Myocyte (in vitro differentiated cells): ENCODE data around the gene SSR3. TPM values are rescaled to one million over a fixed set of nuclear protein-coding genes. Genes with fewer than 3 reads are reported as not detected.

ENCODE experiments used
- DNase-seq: peaks from one replicate; pipeline ENCODE4 v3.0.0-alpha.2; 2012; ENCODE audit warnings: low read depth
- total RNA-seq: library from RNA; depleted of rRNA; stranded (reverse); fragments of >200 nt; gene quantifications from 2 replicates; pipeline ENCODE4 v1.2.3, GENCODE V29; 2014

The SSR3 gene
- total RNA-seq, 1 donor from 2014 or later = 358 TPM

DNA sequence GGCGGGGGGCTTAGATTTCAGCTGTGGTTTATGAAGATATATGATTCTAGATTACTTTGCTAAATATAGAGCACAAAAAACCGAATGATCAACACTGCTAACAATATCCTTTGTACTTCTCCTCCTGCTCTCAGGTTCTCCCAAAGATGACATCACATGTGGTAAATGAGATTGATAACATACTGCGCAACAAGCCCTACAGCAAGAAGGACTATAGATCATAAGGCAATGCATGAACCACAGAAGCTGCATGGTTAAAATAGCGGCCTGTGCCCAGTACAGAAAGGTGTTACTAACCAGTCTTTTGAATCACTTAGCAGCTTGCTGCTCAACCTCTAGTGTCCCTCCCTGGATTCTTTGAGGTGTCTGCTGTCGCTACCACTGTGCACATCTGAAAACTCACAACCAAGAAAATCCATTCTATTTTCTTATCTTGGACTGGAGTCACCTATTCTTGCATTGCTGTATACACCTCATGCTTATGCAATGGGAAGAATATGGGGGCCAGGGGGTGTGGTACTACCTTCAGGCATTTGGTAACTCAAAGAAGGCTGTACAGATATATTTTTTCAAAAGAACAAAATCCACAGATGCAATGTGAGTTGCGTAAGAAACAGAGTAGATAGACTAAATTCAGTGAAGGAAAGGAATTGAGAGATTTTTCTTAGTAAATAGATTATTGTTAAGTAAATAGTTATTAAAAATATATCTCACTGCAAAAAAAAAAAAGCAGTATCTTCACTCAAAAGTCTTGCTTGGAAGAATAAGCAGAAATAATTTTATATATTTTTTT is 18.2 kb downstream of the SSR3 start:
- peak; percentile 50 for DNase-seq

DNA sequence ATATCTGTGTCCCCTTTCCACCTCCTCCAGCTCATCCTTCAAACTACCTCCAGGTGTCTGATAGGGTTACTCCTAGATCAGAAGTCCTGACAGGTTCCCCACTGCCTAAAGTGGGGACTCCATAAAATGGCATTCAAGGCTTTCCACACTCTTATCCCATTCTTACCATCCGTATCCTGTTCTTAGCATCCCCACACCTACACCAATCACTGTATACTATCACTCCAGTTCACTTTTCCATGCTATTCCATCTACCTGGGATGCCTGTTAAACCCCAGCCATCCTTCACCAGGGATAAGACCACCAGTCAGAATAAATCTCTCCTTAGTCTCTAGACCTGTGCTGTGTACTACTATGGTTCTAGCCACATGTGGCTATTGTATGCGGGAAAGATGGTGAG is 19.1 kb downstream of the SSR3 start:
- DNase-seq = no peak

DNA sequence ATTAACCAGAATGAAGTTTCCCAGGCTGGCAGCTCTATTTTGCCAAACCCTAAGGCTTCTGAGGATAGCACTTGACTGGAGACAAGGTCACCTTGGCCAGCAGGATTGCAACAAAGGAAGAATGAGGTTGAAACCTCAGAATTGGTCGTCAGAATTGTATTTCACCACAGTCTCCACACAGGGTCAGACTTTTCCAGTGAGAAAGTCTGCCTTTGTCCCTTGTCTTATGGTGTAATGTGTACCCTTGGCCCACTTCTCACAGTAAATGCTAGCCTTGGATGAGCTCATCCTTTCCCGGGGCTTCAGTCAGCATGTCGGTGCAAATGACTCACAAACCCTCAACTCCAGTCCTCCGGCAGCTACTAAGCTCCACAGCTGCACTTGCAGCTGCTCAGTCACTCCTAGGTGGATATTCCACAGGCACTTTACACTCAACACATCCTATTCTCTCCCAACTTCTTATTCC is 19.7 kb downstream of the SSR3 start:
- peak; percentile 99 for DNase-seq

DNA sequence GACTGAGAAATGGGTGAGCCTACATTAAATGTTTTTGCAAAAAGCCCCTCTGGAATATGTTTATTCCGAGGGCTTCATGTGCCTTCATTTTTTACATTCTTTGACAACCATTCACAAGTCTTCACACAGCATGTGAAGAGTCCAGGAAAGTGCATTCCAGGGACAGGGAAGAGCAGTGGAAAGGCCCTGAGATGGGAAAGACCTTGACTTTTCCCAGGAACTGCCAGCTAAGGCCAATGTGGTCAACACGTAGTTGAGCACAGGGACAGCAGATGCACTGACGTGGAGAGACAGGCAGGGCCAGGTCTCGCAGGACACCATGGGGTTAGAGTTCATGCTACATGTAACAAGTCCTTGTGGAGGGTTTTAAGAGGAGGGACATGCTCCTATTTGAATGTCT is 21.7 kb downstream of the SSR3 start:
- no peak for DNase-seq

DNA sequence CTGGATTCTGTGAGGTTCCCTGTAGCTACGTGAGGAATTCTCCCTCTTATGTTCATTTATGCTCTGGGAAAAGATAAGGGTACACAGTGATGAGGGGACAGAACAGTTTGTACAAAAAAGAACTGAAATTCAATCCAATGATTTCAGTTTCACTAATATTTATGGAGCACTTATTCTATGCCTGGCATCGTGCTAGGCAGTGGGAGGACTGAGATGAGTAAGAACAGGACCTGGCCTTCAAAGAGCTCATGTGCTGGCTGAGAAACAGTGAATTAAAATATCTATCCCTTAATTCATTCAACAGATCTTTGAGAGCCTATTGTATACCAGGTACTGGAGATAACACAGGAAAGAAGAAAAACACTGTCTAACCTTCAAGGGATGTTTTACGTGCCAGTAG is 22.2 kb downstream of the SSR3 start:
- DNase-seq = no peak

DNA sequence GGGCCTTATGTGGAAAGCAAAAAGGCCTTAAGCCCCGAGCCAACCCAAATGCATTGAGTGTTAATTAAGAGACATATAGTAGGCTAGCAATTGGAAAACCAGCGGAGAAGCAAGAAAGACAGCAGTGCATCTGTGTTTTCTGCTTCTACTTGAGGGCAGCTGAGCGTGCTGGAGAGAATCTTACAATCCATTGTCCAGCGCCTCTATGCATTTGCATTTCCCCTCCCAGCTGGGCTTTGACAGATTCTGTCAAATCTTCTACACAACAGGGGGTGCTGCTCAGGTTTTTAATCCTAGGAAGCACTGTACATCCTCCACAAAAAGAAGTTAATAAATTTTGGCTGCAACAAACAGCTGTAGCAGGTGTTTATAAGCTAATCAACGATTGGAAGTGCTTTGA is 23.9 kb downstream of the SSR3 start:
- no peak for DNase-seq

DNA sequence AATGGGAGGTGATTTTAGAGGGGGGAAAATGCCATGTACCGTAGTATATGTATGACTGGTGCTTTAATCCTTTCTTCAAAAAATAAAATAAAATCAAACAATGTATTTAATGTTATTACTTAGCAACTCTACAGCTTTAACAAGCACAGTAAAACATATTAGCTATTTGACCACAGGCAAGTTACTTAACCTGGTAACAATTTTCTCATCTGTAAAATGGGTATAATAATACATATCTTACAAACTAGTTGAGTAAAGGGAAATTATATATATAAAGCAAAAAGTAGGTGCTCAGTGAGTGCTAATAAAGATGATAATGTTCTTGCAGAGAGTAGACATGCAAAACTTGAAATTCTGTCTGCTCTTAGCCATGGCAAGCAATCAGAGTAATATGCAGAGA is 27.9 kb downstream of the SSR3 start:
- DNase-seq = no peak

DNA sequence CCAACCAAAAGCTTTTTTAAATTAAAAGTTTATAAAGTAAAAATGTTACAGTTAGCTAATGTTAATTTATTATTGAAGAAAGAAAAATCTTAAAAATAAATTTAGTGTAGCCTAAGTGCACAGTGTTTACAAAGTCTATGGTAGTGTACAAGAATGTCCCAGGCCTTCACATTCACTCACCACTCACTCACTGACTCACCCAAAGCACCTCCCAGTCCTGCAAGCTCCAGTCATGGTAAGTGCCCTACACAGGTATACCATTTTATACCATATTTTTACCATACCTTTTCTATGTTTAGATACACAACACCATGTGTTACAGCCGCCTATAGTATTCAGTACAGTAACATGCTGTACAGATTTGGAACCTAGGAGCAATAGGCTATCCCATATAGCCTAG is 29.1 kb downstream of the SSR3 start:
- no peak for DNase-seq

DNA sequence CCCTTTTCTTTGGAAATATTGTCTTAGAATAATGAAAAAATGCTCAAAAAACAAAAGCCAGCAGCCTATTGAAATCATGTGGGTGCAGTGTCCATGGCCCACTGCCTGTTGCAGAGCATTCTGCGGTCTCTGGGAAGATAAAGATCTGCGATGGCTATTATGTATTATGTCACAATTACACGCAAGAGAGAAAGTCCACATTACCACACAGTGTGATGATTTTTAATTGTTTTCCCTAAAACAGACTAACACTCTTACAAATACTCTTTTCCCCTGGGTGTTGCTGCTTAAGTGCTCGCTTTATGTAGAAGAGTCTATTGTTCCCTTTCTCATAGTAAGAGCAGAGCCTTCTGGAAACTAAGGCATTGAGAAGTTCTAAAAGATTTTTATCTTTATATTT is 32.2 kb downstream of the SSR3 start:
- no peak for DNase-seq

DNA sequence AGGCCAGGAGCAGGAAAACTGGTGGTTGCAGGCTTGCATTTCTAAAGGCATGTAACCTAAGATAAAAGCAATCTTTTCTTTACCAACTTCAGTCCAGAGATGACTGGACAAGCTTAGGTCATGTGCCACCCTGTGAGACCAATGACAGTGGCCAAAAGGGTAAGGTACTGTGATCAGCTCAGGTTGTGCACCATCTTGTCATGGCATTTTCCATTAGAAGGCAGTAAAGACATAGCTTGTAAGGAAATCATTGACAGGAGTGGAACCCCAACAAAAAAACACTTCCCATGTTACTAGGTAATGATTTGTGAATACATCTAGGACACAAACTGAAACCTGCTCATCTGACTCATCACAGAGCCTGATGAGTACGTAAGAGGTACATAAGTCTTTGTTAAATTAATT is 35.2 kb downstream of the SSR3 start:
- DNase-seq = no peak

DNA sequence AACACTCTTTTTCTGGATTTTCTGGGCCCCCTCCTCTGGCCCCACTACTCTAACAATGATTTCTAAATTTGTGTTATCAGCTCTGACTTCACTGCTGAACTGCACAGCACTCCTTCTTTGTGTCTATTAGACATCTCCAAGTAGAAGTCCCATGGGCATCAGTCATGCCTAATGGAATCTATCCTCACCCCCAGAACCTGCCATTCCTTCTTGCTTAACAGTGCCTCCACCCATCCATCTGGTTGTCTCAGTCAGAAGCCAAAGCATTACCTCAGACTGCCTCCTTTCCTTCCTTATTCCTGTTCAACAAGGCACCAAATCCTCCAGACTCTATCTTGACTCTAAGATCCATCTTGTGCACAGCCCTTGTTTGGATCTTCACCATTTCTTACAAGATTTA is 36.2 kb downstream of the SSR3 start:
- DNase-seq = no peak

DNA sequence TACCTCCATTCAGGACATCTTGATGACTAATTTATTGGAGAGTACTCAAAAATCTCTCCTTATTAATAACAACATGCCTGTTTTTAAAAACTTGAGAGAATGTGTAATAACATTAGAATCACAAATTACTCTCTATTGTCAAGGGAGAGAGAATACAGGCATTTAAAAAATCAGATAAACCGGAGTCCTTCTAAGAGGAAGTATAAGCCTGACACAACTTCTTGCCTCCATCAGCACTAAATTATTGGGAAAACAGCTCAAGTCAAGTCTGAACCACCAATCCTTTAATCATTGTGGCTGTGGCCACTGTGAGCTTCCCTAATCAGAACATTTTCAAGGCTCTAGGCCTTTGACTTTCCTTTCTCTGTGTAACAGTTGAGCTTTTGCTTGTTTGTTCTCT is 38.0 kb downstream of the SSR3 start:
- no peak for DNase-seq

DNA sequence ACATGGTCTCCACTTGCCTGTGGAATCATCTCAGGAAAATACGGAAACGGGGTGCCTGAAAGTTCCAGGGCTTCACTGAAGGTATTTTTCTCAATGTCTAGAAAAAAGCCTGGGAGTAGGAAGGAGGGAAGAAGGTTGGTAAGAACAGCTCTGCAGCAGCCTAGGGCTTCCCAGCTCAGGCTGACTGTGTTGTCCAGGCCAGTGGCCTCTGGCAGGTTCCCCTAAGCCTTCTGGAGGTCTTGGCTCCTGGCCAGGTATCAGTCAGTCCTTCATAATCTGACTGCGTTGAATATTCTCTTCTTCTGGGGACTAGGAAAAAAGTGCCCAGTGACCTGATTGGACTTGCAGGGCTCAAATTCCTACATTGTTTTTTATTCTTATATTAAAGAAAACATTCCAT is 38.6 kb downstream of the SSR3 start:
- DNase-seq = no peak

DNA sequence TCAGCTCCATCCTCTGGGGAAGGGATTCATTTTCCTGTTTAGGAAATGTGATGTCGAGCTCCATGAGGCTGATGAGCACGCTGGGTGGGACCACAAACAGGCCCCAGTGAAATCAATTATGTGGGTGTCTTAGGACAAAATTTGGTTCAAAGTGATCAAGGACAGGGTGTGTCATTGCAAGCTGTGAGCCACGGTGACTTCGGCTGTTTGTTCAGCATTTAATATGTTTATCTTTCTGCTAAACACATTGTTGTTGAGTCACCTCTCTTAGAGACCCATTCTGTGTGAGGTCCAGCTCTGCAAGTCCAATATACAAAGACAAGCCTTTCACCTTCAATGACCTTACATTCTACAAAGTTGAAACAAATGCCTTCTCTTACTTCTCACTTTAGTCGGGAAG is 41.3 kb downstream of the SSR3 start:
- no peak for DNase-seq

DNA sequence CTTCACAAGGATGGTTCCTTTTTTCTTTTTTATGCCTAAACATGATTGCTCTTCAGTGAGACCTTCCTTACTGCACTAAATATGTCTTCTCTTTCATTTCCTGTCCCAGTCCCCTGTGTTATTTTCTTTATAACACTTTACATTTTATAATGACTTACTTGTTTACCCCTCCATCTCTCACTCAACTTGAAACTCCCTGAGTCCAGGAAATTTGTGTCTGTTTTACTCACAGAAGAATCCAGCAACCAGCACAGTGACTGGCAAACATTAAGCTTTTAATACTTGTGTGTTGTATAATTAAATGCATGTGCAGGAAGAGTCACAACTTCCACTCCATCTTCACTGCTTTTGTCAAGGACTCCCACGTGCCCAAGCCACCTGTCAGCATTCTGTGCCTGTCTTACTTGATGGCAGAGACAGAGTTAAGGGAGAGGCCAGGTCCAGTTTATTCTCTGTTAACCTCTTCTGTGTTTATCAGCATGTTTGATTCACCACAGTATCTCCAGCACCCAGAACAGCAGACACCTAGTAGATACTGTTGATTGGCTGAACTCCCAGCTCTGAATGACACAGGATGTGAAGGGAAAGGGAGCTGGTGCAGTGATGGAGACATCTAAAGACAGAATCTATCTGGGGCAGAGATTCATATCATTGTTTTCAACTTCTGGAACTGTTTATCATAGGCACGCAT is 42.8 kb downstream of the SSR3 start:
- no peak for DNase-seq

DNA sequence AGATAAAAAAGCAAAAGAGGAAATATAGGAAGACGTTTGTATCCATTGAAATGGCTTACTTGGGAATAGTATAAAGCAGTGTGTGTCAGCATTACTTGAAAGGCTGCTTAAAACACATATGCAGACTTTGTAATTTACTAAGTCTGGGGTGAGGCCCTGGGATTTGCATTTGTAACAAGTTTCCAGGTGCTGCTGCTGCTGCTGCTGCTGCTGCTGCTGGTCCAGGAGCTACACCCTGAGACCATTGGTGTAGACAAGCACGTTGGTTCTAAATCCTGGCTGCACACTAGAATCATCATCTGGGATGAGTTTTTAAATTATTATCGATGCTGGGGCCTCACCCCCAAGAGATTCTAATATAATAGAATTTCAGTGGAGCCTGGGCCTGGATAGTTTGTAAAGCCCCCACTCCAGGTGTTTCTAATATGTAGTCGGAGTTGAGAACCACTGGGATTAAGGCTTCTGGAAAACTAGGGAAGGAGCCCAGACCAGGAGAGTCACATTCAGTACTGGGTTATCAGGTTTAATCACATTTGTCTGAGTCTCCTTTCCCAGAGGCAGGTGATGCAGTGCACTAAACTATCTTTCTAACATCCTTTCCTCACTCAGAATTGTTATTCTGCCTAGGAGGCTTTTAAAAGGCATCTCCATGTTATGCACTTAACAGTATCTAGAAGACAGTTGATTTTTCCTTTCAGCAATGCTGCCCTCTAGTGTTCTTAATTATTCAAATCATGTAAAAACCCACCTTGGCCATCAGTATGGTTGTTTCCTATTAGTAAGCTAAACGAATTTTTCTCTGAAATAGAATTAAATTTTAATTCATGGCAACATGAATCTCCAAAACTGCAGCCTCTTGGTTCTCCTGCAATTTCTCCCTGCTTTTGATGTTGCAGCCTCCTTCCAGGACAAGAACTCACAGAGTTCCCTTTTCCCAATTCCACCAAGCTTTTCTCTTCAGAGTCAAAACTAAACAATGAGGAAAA is 45.4 kb downstream of the SSR3 start:
- DNase-seq = peak; percentile 74

DNA sequence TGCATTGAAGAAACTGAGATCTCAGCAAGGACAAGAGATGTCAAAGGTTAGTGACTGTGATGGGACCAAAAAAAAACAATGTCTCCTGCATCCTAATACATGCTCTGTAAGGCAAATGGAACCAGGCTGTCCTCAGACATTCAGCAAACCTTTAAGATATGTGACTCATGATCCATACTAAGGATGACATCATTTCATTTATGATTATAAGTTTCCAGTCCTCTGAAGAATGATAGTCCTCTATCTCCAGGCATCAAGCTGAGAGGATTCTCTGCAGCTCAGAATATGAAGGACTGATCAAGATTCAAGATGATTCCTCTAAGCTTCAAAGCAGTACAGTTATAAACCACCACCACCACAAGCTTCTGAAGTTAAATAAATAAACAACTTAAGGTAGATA is 47.6 kb downstream of the SSR3 start:
- no peak for DNase-seq

DNA sequence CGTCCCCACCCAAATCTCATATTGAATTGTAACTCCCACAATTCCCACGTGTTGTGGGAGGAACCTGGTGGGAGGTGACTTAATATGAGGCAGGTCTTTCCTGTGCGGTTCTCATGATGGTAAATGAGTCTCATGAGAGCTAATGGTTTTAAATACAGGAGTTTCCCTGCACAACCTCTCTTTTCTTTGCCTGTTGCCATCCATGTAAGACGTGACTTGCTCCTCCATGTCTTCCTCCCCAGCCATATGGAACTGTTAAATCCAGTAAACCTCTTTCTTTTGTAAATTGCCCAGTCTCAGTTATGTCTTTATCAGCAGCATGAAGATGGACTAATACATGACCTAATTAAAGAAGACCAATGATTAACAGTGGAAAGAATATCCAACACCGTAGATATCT is 56.6 kb downstream of the SSR3 start:
- no peak for DNase-seq

DNA sequence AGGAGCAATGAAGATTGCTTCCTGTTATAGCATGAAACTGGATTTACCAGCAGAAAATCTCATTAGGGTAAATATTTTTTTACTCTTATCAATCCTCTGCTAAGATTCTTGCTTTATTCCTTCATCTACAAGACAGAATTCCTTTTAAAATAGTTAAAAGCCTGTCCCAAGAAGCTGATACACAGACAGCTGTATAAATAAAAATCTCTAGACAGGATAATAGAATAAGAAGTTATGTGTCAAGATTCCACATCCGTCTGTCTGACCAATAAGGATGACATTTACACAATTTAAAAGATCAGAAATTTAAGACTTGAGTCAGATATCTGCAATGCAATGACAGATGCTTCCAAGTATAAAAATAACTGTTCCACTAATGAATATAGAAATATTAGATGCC is 57.6 kb downstream of the SSR3 start:
- peak; percentile 68 for DNase-seq

DNA sequence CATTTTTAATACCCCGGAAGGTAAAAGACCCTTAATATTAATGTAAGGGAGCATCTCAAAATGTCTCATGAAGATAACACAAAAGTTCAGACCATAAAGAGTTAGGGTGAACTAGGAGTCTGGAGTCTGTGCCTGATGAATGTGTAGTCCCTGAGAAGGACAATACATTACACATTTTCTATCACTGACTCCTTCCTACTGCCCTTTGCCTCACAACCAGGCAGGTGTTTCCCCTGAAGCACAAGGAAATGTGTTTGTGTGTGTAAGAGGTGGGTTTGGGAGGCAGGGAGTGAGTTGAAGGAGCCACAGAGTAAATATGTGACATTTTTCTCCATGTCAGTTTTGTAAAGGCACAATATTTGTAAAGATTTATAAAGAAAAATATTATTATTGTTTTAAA is 59.1 kb downstream of the SSR3 start:
- DNase-seq = no peak

DNA sequence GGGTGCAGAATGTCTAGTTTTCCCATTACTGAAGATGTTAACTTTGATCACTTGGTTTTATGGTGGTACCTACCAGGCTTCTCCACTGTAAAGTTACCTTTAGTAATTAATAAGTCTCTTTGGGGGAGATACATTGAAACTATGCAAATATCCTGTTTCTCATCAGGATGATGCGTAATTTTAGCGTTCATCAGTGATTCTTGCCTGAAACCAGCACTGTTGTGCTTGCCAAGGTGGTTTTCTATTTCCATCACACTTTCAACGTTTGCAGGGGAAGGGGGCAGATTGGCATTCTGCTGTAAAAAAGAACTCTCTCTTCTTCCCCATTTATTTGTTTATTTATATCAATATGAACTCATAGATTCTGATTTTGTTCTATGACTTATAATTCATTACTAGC is 61.0 kb downstream of the SSR3 start:
- DNase-seq = no peak

DNA sequence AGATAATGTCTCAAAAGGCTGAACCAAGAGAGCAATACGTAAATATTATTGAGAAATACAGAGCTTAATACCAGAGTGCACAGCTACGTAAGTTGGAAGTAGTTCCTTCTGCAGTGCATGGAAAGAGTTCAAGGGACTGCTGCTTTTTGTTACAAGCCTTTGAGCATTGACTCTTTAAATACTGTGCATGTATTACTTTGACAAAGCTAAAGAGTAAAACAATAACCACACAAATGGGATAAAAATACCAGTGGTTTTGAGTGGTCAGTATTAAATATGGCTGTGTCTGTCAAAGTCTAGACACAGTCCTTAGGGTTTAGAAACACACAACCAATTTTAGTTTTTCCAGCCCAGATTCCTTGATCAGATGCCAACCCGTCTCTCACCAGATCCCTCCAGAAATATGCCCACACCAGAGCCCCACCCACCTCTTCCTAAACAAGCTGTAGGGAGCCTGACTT is 62.1 kb downstream of the SSR3 start:
- DNase-seq = peak; percentile 77
